ENCODE measurements around the gene IRF2BP2.

DNA sequence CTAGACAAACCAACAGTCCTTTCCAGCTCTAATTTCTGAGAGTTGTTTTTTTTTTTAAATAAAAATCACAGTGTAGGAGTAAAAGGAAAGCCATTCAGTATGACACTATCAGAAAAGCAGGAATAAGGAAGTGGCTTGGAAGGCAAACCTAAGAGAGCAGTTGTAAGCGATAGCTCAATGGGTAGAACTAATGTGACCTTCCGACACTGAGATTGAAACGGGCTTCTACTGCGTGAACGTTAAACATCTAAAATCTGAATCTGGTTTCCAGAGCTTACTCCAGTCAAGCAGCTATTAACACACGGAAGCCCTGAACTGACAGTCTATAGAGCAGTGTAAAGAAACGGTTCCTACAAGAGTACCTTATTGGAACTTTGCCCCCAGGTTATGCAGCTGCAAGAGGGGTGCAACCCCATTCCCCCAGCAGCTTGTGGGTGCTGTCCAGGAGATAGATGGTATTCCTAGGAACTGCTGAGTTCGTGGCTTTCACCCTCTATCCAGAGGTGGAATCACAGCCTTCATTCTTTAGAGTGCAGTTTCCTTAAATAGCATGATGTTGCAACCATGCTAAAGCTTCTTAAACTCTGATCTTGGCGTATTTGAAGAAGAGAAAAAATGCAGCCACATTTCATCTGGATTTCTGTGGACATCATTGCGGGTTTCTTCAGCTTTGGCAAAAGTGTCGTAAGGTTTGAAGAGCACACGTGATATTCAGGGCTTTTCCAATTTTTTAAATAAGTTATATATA, 3.3 kb upstream of the IRF2BP2 start:
- TF ChIP-seq, protein P1, sequence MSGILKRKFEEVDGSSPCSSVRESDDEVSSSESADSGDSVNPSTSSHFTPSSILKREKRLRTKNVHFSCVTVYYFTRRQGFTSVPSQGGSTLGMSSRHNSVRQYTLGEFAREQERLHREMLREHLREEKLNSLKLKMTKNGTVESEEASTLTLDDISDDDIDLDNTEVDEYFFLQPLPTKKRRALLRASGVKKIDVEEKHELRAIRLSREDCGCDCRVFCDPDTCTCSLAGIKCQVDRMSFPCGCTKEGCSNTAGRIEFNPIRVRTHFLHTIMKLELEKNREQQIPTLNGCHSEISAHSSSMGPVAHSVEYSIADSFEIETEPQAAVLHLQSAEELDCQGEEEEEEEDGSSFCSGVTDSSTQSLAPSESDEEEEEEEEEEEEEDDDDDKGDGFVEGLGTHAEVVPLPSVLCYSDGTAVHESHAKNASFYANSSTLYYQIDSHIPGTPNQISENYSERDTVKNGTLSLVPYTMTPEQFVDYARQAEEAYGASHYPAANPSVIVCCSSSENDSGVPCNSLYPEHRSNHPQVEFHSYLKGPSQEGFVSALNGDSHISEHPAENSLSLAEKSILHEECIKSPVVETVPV (CRISPR knock-in tag; IDR thresholded peaks at IDR 0.05), result no peak
- TF ChIP-seq, protein P2, sequence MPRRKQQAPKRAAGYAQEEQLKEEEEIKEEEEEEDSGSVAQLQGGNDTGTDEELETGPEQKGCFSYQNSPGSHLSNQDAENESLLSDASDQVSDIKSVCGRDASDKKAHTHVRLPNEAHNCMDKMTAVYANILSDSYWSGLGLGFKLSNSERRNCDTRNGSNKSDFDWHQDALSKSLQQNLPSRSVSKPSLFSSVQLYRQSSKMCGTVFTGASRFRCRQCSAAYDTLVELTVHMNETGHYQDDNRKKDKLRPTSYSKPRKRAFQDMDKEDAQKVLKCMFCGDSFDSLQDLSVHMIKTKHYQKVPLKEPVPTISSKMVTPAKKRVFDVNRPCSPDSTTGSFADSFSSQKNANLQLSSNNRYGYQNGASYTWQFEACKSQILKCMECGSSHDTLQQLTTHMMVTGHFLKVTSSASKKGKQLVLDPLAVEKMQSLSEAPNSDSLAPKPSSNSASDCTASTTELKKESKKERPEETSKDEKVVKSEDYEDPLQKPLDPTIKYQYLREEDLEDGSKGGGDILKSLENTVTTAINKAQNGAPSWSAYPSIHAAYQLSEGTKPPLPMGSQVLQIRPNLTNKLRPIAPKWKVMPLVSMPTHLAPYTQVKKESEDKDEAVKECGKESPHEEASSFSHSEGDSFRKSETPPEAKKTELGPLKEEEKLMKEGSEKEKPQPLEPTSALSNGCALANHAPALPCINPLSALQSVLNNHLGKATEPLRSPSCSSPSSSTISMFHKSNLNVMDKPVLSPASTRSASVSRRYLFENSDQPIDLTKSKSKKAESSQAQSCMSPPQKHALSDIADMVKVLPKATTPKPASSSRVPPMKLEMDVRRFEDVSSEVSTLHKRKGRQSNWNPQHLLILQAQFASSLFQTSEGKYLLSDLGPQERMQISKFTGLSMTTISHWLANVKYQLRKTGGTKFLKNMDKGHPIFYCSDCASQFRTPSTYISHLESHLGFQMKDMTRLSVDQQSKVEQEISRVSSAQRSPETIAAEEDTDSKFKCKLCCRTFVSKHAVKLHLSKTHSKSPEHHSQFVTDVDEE (CRISPR knock-in tag; IDR thresholded peaks at IDR 0.05), result no peak
- TF ChIP-seq, protein P3, sequence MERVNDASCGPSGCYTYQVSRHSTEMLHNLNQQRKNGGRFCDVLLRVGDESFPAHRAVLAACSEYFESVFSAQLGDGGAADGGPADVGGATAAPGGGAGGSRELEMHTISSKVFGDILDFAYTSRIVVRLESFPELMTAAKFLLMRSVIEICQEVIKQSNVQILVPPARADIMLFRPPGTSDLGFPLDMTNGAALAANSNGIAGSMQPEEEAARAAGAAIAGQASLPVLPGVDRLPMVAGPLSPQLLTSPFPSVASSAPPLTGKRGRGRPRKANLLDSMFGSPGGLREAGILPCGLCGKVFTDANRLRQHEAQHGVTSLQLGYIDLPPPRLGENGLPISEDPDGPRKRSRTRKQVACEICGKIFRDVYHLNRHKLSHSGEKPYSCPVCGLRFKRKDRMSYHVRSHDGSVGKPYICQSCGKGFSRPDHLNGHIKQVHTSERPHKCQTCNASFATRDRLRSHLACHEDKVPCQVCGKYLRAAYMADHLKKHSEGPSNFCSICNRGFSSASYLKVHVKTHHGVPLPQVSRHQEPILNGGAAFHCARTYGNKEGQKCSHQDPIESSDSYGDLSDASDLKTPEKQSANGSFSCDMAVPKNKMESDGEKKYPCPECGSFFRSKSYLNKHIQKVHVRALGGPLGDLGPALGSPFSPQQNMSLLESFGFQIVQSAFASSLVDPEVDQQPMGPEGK (CRISPR knock-in tag; IDR thresholded peaks at IDR 0.05; ENCODE audit: borderline replicate concordance), result no peak
- TF ChIP-seq, protein P4, sequence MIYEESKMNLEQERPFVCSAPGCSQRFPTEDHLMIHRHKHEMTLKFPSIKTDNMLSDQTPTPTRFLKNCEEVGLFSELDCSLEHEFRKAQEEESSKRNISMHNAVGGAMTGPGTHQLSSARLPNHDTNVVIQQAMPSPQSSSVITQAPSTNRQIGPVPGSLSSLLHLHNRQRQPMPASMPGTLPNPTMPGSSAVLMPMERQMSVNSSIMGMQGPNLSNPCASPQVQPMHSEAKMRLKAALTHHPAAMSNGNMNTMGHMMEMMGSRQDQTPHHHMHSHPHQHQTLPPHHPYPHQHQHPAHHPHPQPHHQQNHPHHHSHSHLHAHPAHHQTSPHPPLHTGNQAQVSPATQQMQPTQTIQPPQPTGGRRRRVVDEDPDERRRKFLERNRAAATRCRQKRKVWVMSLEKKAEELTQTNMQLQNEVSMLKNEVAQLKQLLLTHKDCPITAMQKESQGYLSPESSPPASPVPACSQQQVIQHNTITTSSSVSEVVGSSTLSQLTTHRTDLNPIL (CRISPR knock-in tag; IDR thresholded peaks at IDR 0.05; ENCODE audit: low read depth), result no peak
- no peak for TF ChIP-seq CSDC2 (CRISPR knock-in tag; IDR thresholded peaks at IDR 0.05)
- TF ChIP-seq SNAI2 (CRISPR knock-in tag; IDR thresholded peaks at IDR 0.05), result no peak
- TF ChIP-seq ZNF8 (CRISPR knock-in tag; IDR thresholded peaks at IDR 0.05), result no peak

All from SK-N-SH treated with all-trans-retinoic acid at 6 μM for 48 hours (cell line).